HG03571 (cell line): ENCODE measurements around the gene DYRK3.
"Not testable (repeated sequence)": the region's sequence is repeated elsewhere in the genome, so short reads cannot be mapped to it uniquely, and the experiment has no call there.

Experiments used
- ATAC-seq: cut with Tn5 transposase; IDR thresholded peaks from one replicate; pipeline ENCODE4 v1.9.1; 2021; ENCODE audit not compliant: unreplicated experiment

The DYRK3 gene

GRCh38 chr1:206635080-206635977 lies at the start of gene DYRK3:
Gene DYRK3 (plus strand): TSS chr1:206635536. CDS start chr1:206635704, 168 bp downstream.
- ATAC-seq, result peak; percentile 91

GRCh38 chr1:206586501-206587445 lies 48.6 kb upstream of the DYRK3 start:
- no peak for ATAC-seq

- ATAC-seq, result no peak
Measured at GRCh38 chr1:206587904-206588303, 47.4 kb upstream of the DYRK3 start.

- no peak for ATAC-seq
Measured at GRCh38 chr1:206588492-206588891, 46.8 kb upstream of the DYRK3 start.

- ATAC-seq, result no peak
Measured at GRCh38 chr1:206589206-206589605, 46.1 kb upstream of the DYRK3 start.

GRCh38 chr1:206590025-206590758 lies 45.1 kb upstream of the DYRK3 start:
- no peak for ATAC-seq

GRCh38 chr1:206591226-206591625 lies 44.1 kb upstream of the DYRK3 start:
- ATAC-seq, result no peak

GRCh38 chr1:206591696-206592095 lies 43.6 kb upstream of the DYRK3 start:
- ATAC-seq, result no peak

- ATAC-seq, result no peak
Measured at GRCh38 chr1:206593351-206593925, 41.9 kb upstream of the DYRK3 start.

GRCh38 chr1:206595581-206596318 lies 39.6 kb upstream of the DYRK3 start:
- ATAC-seq, result no peak

GRCh38 chr1:206596319-206596666 lies 39.0 kb upstream of the DYRK3 start:
- no peak for ATAC-seq

GRCh38 chr1:206600527-206600926 lies 34.8 kb upstream of the DYRK3 start:
- no peak for ATAC-seq

- ATAC-seq, result no peak
Measured at GRCh38 chr1:206604861-206605260, 30.5 kb upstream of the DYRK3 start.

GRCh38 chr1:206606867-206607266 lies 28.5 kb upstream of the DYRK3 start:
- ATAC-seq, result no peak

- ATAC-seq, result no peak
Measured at GRCh38 chr1:206608108-206608698, 27.1 kb upstream of the DYRK3 start.

- ATAC-seq, result no peak
Measured at GRCh38 chr1:206609229-206609991, 25.9 kb upstream of the DYRK3 start.

- peak; percentile 86 for ATAC-seq
Measured at GRCh38 chr1:206612129-206612876, 23.0 kb upstream of the DYRK3 start, which contains the start of gene EIF2D. Gene EIF2D (minus strand): TSS chr1:206612465. CDS start chr1:206612342, 123 bp downstream.

- not testable (repeated sequence) for ATAC-seq
Measured at GRCh38 chr1:206626396-206626795, 8.9 kb upstream of the DYRK3 start.
